Putamen (tissue), 1 donor: ENCODE measurements around the gene KPNA2.
A peak's percentile ranks its signal among the peaks of the same experiment; 100 is the strongest.
"Not testable (repeated sequence)": the region's sequence is repeated elsewhere in the genome, so short reads cannot be mapped to it uniquely, and the experiment has no call there.

Experiments
- DNase-seq: peaks from one replicate; pipeline ENCODE4 v3.0.0-alpha.2; 2016; ENCODE audit warnings: low spot score

Gene KPNA2

DNA sequence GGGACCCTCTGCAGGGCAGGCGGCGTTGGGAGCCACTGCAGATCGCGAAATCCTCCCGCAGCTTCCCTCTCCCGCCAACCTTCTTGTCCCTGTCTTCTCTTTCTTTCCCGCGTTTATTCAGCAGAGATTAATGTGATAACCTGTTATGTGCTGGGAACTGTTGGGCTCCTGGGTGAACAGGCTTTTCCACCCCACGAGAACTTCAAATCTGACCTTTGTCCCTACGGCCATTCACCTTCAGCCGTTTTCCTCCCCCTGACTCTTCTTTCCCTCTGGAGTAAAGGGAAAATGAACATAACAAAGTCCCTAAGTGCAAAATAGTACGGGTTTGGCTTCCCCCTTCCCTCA is 15.2 kb upstream of the KPNA2 start:
- DNase-seq: no peak

DNA sequence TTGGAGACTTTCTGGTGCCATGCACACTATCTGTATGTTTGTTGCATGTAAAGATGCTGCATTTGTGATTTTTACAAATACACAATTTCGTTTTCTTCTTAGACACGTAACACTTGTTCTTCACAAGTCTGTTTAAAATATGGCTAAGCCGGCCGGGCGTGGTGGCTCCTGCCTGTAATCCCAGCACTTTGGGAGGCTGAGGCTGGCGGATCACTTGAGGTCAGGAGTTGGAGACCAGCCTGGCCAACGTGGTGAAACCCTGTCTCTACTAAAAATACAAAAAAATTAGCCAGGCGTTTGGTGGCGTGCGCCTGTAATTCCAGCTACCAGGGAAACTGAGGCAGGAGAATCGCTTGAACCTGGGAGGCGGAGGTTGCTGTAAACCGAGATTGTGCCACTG is 14.7 kb upstream of the KPNA2 start:
- not testable (repeated sequence) for DNase-seq

DNA sequence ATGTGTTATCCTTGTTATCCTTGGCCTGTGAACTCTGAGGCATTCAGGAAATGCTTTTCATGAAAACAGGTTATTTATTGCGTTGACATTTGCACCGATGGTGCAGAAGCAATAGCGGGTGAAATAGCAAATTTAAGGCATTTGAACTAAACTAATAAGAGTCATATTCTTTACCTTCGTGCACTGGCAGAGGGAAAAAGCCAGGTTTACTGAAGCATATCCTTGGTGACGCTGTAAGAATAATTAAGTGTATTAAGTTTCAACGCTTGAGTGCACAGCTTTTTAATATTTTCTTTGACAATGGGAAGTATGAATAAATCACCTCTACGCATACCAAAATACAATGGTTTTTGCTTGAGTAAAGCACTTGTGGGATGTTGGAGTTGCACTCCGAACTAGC is 13.6 kb upstream of the KPNA2 start:
- DNase-seq: no peak

DNA sequence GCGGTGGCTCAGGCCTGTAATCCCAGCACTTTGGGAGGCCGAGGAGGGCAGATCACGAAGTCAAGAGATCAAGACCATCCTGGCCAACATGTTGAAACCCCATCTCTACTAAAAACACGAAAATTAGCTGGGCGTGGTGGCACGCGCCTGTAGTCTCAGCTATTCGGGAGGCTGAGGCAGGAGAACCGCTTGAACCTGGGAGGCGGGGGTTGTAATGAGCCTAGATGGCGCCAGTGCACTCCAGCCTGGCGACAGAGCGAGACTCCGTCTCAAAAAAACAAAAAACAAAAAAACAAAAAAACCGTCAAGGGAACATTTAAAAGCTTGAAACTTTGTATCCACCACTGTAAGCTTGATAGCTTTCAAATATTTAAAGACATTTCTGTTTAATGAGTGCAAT is 13.0 kb upstream of the KPNA2 start:
- not testable (repeated sequence) for DNase-seq

DNA sequence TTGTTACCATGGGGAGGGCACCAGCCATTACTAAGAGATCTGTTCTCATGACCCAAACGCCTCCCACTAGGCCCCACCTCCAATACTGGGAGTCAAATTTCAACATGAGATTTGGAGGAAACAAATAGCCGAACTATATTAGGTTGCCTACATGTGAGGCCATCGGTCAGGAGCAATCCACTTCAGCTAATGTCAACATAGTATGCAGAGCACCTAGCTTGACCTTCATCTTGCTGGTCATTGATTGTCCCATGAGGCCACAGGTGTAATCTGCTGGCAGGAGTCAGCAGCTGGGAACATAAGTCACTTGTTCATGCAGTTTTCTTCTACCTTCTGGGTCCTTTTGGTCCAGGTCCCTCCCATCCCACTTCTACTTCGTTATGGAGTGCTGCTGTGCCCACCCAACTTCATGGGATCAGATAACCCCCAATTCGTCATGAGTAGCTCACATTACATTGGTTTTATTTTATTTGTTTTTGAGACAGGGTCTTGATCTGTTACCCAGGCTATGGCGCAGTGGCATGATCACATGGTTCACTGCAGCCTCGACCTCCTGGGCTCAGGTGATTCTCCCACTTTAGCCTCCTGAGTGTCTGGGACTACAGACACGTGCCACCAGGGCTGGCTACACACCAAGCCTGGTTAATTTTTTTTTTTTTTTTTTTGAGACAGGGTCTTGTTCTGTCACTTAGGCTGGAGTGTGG is 5.9 kb upstream of the KPNA2 start:
- DNase-seq: no peak

DNA sequence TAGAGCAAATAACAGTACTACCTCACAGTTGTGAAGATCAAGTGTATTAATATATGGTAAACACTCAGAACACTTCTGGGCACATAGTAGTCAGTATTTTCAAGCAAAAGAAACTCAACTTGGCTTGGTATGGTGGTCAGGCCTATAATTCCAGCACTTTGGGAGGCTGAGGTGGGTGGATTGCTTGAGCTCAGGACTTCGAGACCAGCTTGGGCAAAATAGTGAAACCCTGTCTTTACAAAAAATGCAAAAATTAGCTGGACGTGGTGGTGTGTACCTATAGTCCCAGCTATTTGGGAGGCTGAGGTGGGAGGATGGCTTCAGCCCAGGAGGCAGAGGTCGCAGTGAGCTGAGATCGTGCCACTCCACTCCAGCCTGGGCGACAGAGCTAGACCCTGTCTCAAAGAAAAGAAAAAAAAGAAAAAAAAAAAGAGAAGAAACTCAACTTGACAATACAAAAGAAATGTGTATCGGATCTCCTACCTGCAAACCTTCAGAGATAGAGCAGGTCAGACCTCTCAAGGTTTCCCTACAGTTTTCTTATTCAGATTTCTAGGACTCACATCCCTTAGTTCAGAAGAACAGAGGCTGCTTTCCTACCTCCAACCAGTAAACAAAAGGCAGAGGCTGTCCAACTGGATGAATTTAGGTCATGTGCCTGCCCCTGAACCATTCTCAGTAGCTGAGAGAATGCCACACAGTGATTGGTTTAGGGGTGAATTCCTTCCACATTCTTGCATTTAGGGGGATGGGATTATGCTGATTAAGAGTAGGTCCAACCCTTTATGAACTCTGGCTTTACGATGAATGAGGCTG is 1.7 kb upstream of the KPNA2 start:
- no peak for DNase-seq

DNA sequence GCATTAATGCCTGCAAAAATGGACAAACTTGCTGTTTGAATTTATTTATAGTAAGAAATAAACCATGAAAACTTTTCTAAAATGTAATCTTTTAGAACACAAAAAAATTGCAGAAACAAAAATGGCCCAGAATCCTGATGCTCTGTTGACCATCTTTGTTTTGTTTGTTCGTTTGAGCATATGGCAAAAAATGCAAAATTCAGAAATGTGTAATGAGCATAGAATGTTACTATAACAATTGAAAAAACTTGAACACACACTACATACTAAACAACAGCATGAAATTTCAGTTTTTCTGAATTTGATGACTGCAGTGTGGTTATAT is 1.1 kb upstream of the KPNA2 start:
- DNase-seq: no peak

DNA sequence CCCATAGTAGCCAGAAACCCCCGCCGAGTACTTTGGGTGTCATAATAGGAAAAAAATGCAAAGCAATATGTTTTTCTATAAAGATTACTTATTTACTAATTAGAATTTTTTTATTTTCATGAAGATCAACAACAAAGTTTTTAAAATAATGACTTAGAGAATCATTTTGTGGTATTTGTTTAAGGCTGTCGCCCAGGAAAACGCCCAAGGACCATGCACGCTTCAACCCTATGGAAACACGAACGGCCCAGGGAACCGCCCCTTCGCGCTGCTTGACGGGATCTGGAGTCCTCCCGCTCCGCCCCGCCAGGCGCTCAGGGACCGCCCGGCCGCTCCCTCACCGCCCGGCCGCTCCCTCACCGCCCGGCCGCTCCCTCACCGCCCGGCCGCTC is 408 bp upstream of the KPNA2 start:
- DNase-seq: peak; percentile 96

DNA sequence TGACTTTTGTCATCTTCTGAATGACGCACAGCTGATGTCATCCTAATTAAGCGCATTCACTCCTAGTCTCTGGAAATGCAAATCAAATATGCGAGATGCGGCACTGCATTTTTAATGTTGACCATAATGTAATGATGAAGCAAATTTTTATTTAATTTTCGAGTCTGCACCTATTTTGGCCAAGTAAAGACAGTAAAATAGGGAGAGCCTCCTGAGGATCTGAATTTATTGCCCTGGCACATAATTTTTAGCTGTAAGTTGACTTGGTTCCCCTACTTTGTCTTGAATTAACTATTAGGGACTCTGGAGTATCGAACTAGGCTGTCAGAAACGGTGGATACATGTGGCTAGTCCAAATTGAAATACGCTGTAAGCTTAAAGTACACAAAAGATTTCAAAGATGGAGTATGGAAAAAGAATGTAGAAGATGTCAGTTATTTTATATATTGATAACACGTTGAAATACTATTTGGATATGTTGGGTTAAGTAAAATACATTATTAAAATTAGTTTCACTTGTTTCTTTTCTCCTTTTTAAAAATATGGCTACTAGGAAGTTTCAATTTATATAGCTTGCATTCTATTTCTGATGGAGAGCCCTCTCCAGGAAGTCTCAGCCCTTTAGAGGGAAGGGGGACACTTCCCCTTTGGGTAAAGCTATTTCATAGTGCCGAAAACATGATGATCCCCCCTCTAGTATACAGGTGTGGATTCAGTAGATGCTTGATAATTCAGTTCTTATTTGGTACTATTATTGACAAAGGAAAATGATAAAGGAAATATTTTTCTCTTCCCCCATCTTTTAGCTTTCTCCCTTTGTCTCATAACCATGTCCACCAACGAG is 991 bp downstream of the KPNA2 start:
- DNase-seq: no peak

DNA sequence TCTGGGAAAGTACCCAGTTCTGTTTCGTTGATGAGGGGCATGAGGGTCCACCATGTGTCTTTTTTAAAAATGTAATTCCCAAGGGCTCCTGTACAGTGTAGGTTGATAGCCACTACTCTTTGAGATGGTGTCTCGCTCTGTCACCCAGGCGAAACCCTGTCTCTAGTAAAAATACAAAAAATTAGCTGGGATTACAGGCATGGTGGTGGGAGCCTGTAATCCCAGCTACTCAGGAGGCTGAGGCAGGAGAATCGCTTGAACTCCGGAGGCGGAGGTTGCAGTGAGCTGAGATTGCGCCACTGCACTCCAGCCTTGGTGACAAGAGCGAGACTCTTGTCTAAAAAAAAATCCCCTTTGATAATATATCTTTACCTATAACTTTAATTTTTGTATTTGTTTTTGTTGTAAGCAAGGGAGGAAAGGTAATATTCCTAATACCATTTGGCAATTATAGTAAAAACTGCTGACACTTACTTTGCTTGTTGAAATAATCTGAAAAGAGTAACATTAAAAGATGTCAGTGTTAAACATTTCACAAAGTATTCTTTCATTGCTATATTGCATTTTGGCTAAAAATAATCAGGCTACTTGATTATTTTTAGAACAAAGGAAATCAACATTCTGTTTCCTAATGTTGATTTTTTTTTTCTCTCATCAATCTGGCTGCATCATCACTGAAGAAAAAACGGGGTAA is 11.8 kb downstream of the KPNA2 start:
- DNase-seq: no peak

DNA sequence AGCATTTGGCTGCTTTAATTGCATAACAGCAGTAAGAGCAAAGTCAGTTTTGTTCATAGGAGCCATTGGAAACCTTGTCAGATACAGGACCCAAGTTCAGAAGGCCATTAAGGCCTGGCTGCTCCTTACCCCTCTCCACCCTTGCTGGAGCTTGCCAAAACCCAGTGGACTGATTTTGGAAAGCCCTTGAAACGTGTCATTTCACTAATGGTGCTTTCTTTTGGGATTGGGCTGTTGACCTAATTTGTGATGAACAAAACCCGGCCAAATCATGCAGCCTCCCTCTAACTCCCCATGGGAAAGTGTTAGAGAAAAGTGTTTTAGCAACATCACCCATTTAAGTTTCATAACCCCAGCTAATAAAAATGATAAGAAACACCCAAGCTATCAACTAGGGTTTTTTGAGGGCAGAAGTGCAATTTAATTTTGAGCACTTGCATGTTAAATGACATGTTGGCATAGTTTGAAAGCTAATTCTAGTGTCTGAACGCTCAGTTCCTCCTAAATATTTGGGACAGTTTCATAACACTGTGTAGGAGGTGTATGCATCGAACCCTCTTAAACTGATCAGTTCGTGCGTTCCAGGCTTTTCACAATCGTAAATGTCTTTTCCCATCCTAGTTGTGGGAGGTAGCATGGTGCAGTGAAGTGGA is 12.5 kb downstream of the KPNA2 start:
- peak; percentile 69 for DNase-seq

DNA sequence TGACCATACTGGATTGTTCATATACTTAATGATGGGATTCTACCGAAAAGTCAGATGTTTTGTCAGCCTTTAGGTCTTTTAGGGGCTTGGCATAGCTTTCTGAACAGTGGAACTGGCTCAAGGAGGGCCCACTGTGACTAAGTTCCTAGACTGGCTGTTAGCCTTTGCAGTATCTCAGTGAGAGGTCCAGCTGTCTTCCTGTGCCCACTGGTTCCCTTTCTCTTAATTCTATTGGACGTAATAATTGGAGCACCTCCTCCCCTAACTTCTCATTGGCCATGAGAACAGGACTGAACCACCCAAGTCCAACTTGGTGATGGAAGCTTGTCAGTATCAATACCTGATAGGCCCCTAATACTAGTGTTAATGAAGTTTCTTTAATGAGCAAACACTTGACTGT is 13.5 kb downstream of the KPNA2 start:
- no peak for DNase-seq

DNA sequence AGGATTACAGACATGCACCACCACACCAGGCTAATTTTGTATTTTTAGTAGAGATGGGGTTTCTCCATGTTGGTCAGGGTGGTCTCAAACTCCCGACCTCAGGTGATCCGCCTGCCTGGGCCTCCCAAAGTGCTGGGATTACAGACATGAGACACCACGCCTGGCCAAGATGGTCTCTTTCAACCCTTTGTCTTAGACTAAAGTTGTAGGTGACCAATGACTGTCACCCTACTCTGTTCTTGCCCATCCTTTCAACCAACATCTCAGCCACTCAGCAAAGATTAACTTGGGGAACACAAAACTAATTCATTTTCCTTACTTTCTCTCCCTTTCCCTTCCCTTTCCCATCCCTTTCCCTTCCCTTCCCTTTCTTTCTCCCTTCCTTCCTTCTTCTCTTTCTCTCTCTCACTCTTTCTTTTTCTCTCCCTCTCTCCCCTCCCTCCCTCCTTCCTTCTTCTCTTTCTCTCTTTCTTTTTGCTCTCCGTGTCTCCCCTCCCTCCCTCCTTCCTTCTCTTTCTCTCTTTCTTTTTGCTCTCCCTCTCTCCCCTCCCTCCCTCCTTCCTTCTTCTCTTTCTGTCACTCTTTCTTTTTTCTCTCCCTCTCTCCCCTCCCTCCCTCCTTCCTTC is 14.4 kb downstream of the KPNA2 start:
- DNase-seq: not testable (repeated sequence)

DNA sequence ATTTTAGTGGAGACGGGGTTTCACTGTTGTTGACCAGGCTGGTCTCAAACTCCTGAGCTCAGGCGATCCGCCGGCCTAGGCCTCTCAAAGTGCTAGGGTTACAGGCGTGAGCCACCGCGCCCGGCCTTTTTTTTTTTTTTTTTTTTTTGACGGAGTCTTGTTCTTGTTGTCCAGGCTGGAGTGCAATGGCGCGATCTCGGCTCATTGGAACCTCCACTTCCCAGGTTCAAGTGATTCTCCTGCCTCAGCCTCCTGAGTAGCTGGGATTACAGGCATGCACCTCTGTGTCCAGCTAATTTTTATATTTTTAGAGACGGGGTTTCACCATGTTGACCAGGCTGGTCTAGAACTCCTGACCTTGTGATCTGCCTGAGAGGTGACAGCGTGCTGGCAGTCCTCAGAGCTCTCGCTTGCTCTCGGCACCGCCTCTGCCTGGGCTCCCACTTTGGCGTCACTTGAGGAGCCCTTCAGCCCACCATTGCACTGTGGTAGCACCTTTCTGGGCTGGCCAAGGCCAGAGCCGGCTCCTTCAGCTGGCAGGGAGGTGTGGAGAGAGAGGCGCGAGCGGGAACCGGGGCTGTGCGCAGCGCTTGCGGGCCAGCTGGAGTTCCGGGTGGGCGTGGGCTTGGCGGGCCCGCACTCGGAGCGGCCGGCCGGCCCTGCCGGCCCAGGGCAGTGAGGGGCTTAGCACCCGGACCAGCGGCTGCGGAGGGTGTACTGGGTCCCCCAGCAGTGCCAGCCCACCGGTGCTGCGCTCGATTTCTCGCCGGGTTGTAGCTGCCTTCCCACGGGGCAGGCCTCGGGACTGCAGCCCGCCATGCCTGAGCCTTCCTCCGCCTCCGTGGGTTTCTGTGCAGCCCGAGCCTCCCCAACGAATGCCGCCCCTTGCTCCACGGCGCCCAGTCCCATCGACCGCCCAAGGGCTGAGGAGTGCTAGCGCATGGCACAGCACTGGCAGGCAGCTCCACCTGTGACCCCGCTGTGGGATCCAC is 16.1 kb downstream of the KPNA2 start:
- DNase-seq: not testable (repeated sequence)

DNA sequence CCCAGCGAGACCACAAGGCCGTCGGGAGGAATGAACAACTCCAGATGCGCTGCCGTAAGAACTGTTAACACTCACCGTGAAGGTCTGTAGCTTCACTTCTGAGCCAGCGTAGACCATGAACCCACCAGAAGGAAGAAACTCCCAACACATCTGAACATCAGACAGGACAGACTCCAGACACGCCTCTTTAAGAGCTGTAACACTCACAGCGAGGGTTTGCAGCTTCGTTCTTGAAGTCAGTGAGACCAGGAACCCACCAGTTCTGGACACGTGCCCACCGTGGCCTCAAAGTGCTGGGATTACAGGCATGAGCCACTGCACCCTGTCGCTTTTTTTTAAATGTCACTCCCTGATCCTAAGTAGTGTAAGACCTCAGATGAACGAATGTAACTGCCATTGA is 17.3 kb downstream of the KPNA2 start:
- DNase-seq: no peak

DNA sequence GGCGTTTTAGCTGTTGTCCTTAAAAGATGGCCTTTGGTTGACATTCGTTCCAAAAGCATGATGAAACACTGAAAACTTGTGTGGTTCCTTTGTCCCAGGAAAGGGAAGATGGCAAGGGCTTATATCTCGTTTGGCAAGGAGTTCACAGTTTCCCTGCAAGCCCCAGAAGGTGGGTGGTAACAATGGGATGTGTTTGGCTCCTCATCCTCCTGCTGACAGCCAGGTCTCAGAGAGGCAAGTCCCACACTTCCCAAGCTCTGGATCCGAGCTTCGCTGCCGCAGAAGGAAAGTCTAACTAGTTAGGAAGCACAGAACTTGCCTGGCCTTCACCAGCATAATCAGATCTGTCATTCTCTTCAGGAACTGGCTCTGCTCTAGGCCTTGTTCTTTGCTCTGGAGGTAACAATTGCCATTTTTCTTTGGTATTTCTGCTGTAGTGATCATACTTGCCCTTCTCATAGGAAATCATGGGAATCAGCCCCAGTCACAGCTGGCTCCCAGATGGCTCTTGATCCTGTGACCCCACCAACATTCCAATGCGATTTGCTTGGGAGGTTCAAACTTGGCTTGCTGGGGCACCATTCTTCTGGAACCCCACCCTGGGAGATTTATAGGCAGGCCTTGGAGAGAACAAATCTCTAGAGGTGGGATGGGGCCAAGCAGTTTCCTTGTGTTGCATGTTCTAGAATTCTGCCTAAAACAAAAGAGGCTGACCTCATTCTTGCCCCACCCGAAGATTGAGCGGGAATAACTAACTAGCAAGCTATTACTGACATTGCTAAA is 17.9 kb downstream of the KPNA2 start:
- no peak for DNase-seq

DNA sequence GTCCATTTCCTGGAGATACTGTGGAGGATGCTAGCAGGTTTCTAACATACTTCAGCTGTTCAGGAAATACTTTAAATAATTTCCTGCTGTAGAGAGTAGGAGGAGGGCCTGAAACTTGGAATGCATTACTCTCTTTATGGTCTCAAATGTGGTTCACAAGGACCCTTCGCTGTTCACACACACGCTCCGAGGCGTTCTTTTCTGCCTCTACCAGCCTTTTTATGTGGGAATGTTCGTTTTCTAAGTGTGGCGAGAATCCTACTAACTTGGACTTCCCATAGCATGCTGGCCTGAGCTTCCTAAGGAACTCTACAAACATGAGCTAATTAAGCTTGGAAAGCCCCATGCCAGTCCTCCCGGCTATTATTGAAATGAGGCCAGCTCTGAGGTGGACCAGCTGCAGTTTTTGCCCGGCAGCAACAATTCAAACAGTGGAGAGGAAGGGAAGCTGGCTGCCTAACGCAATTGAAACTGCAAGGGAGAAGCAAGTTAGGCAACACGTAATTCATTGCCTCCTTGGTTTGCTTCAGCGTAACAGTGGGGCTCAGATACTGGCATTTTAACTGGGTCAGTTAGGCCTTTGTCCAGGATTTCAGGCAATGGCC is 18.9 kb downstream of the KPNA2 start:
- peak; percentile 51 for DNase-seq

DNA sequence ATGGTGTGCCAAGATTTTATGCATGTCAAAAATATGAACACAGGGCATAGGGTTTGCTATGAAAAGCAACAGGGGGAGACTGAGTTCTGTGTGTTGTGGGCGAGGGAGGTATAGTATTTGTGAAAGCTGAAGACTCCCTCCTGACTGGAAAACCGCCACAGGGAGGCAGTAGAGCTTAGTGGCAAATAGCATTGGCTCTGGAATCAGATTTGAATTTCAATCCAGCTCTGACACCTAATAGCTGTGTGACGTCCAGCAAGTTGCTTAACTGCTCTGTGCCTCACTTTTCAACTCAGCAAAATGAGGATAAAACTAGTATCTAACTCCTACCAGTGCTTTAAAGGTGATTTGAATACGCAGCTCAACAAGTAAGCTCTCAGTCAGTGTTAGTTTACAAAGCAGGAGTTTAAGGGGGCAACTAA is 22.0 kb downstream of the KPNA2 start:
- DNase-seq: no peak

DNA sequence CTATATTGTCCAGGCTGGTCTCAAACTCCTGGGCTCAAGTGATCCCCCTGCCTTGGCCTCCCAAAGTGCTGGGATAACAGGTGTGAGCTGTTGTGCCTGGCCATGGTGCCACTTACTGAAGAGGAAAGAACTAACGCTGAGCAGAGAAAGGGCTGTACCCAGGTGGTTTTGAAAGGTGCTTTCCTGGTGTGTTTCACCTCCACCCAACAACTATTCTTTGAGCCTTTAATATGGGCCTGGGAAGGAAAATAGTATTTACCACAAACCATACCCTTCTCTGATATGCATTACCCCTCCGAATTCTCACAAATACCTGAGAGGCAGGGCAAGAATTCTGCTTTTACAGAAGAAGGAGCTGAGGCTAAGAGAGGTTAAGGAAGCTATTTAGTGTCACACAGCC is 24.8 kb downstream of the KPNA2 start:
- DNase-seq: no peak
